Activated CD4-positive, alpha-beta memory T cell treated with anti-CD3 and anti-CD28 coated beads for 36 hours (primary cell): ENCODE data around the gene LIPN. TPM values are rescaled to one million over a fixed set of nuclear protein-coding genes. Genes with fewer than 3 reads are reported as not detected.

ENCODE experiments used
- CTCF ChIA-PET: fragments of 350-600 bp; sonication (Branson Sonifier 250); formaldehyde crosslinking; loops from one replicate; lab custom pipeline; 2021; ENCODE audit warnings: antibody characterized with exemption, inconsistent platforms; lab: Charles Lee
- POLR2A ChIA-PET: fragments of 350-600 bp; sonication (Branson Sonifier 250); formaldehyde crosslinking; loops from one replicate; lab custom pipeline; 2021; ENCODE audit warnings: antibody characterized with exemption; lab: Charles Lee
- DNase-seq: peaks from one replicate; pipeline ENCODE4 v3.0.0-alpha.2; 2020
- H3K27ac Mint-ChIP-seq: one replicate; pipeline ENCODE4 v1.8.0; 2021; ENCODE audit warnings: mixed read lengths
- H3K27me3 Mint-ChIP-seq: one replicate; pipeline ENCODE4 v1.8.0; 2021; ENCODE audit warnings: mixed read lengths
- H3K36me3 Mint-ChIP-seq: one replicate; pipeline ENCODE4 v1.8.0; 2021; ENCODE audit warnings: mixed read lengths
- H3K4me1 Mint-ChIP-seq: one replicate; pipeline ENCODE4 v1.8.0; 2021; ENCODE audit warnings: low read depth, mixed read lengths
- H3K4me3 Mint-ChIP-seq: one replicate; pipeline ENCODE4 v1.8.0; 2021; ENCODE audit warnings: mild to moderate bottlenecking, mixed read lengths
- H3K9me3 Mint-ChIP-seq: one replicate; pipeline ENCODE4 v1.8.0; 2021; ENCODE audit warnings: mixed read lengths
- intact Hi-C: fragments of 100-400 bp; cut with micrococcal nuclease; formaldehyde crosslinking; loops from one replicate; pipeline ENCODE4 v1.15.1; 2023
- total RNA-seq, 2 experiments: library from RNA; stranded (reverse); gene quantifications; one replicate each; pipeline ENCODE4 v1.2.3, GENCODE V29; 2021

LIPN gene
- total RNA-seq, 2 experiments from 2014 or later: not detected

- H3K27me3 Mint-ChIP-seq: peaks cover 10% of the 10 kb centered on the region
- intact Hi-C loops: no loop called here
- H3K4me3 Mint-ChIP-seq: no peak overlapping the region
- H3K36me3 Mint-ChIP-seq: no peaks in the 10 kb centered on the region
- H3K4me1 Mint-ChIP-seq: no peaks in the 10 kb centered on the region
- no peak for DNase-seq
- peaks cover 9% of the 10 kb centered on the region for H3K9me3 Mint-ChIP-seq
- no peak overlapping the region for H3K27ac Mint-ChIP-seq
- POLR2A ChIA-PET: no interaction called here
- CTCF ChIA-PET: interaction anchor here (1.4 to 1.8 kb wide), 2 partner anchors 65 to 69 kb away, joined by 3 to 5 read pairs; no protein-coding TSS in a partner anchor
Observed at GRCh38 chr10:88745633-88746032, 14.2 kb upstream of the LIPN start.

GRCh38 chr10:88754287-88754686 lies 5.5 kb upstream of the LIPN start:
- ChIA-PET POLR2A (no interaction called here), CTCF (no interaction called here)
- no peak for DNase-seq
- no peak overlapping the region for H3K4me3 Mint-ChIP-seq
- intact Hi-C loops: loop anchor here (2.0 kb wide), 3 partner anchors 29 to 71 kb away; no protein-coding TSS in a partner anchor
- no peak overlapping the region for H3K27ac Mint-ChIP-seq
- no peaks in the 10 kb centered on the region for H3K36me3 Mint-ChIP-seq
- no peaks in the 10 kb centered on the region for H3K9me3 Mint-ChIP-seq
- peaks cover 6% of the 10 kb centered on the region for H3K27me3 Mint-ChIP-seq
- peaks cover 6% of the 10 kb centered on the region for H3K4me1 Mint-ChIP-seq

- Mint-ChIP-seq H3K27ac (peak overlapping the region; percentile 30), H3K9me3 (no peaks in the 10 kb centered on the region), H3K4me3 (no peak overlapping the region), H3K27me3 (peaks cover 6% of the 10 kb centered on the region), H3K4me1 (peaks cover 9% of the 10 kb centered on the region), H3K36me3 (no peaks in the 10 kb centered on the region)
- ChIA-PET CTCF (no interaction called here), POLR2A (interaction anchor here (0.9 kb wide), 1 partner anchor 38 kb away, joined by 3 read pairs; no protein-coding TSS in a partner anchor)
- intact Hi-C loops: loop anchor here (1.0 to 2.0 kb wide), 5 partner anchors 31 to 85 kb away; no protein-coding TSS in a partner anchor
- peak; percentile 27 for DNase-seq
Observed at GRCh38 chr10:88755753-88756152, 4.1 kb upstream of the LIPN start.

GRCh38 chr10:88756660-88757059 lies 3.2 kb upstream of the LIPN start:
- no peak overlapping the region for H3K27ac Mint-ChIP-seq

GRCh38 chr10:88762906-88763305 lies 3.1 kb downstream of the LIPN start:
- Mint-ChIP-seq H3K36me3 (no peaks in the 10 kb centered on the region), H3K9me3 (no peaks in the 10 kb centered on the region), H3K4me1 (peaks cover 8% of the 10 kb centered on the region), H3K27me3 (peaks cover 4% of the 10 kb centered on the region), H3K27ac (no peak overlapping the region), H3K4me3 (no peak overlapping the region)
- POLR2A ChIA-PET: no interaction called here
- CTCF ChIA-PET: interaction anchor here (0.6 kb wide), 2 partner anchors 48 to 460 kb away, joined by 3 to 4 read pairs; no protein-coding TSS in a partner anchor
- DNase-seq: no peak
- intact Hi-C loops: no loop called here

More at GRCh38 chr10:88756660-88757059, 3.2 kb upstream of the LIPN start:
- H3K36me3 Mint-ChIP-seq: no peaks in the 10 kb centered on the region
- ChIA-PET POLR2A (no interaction called here), CTCF (no interaction called here)
- H3K4me1 Mint-ChIP-seq: peaks cover 9% of the 10 kb centered on the region
- intact Hi-C loops: no loop called here
- no peak overlapping the region for H3K4me3 Mint-ChIP-seq
- no peaks in the 10 kb centered on the region for H3K9me3 Mint-ChIP-seq
- H3K27me3 Mint-ChIP-seq: peaks cover 6% of the 10 kb centered on the region
- no peak for DNase-seq

- intact Hi-C loops: no loop called here
- POLR2A ChIA-PET: no interaction called here
- no peak overlapping the region for H3K27ac Mint-ChIP-seq
- H3K27me3 Mint-ChIP-seq: peaks cover 4% of the 10 kb centered on the region
- H3K4me3 Mint-ChIP-seq: no peak overlapping the region
- CTCF ChIA-PET: interaction anchor here (0.6 to 0.7 kb wide), 2 partner anchors 35 to 460 kb away, joined by 3 read pairs; no protein-coding TSS in a partner anchor
- peaks cover 8% of the 10 kb centered on the region for H3K4me1 Mint-ChIP-seq
- H3K36me3 Mint-ChIP-seq: no peaks in the 10 kb centered on the region
- no peaks in the 10 kb centered on the region for H3K9me3 Mint-ChIP-seq
- DNase-seq: no peak
Observed at GRCh38 chr10:88763441-88763840, 3.6 kb downstream of the LIPN start.

GRCh38 chr10:88764110-88764509 lies 4.3 kb downstream of the LIPN start:
- no peak for DNase-seq
- ChIA-PET CTCF (no interaction called here), POLR2A (no interaction called here)
- intact Hi-C loops: no loop called here
- H3K9me3 Mint-ChIP-seq: no peaks in the 10 kb centered on the region
- peaks cover 4% of the 10 kb centered on the region for H3K27me3 Mint-ChIP-seq
- H3K27ac Mint-ChIP-seq: no peak overlapping the region
- H3K4me1 Mint-ChIP-seq: peaks cover 8% of the 10 kb centered on the region
- H3K4me3 Mint-ChIP-seq: no peak overlapping the region
- no peaks in the 10 kb centered on the region for H3K36me3 Mint-ChIP-seq

GRCh38 chr10:88765816-88766215 lies 6.0 kb downstream of the LIPN start:
- H3K27me3 Mint-ChIP-seq: peaks cover 4% of the 10 kb centered on the region
- intact Hi-C loops: no loop called here
- ChIA-PET CTCF (no interaction called here), POLR2A (no interaction called here)
- no peaks in the 10 kb centered on the region for H3K9me3 Mint-ChIP-seq
- no peaks in the 10 kb centered on the region for H3K36me3 Mint-ChIP-seq
- H3K4me3 Mint-ChIP-seq: no peak overlapping the region
- no peak overlapping the region for H3K27ac Mint-ChIP-seq
- peaks cover 5% of the 10 kb centered on the region for H3K4me1 Mint-ChIP-seq
- DNase-seq: no peak

GRCh38 chr10:88769384-88769783 lies 9.6 kb downstream of the LIPN start:
- no peaks in the 10 kb centered on the region for H3K4me1 Mint-ChIP-seq
- peaks cover 3% of the 10 kb centered on the region for H3K36me3 Mint-ChIP-seq
- intact Hi-C loops: no loop called here
- no peak overlapping the region for H3K27ac Mint-ChIP-seq
- no peak overlapping the region for H3K4me3 Mint-ChIP-seq
- CTCF ChIA-PET: no interaction called here
- H3K27me3 Mint-ChIP-seq: peaks cover 4% of the 10 kb centered on the region
- POLR2A ChIA-PET: no interaction called here
- peaks cover 4% of the 10 kb centered on the region for H3K9me3 Mint-ChIP-seq
- DNase-seq: no peak

- peaks cover 9% of the 10 kb centered on the region for H3K27me3 Mint-ChIP-seq
- H3K36me3 Mint-ChIP-seq: no peaks in the 10 kb centered on the region
Observed at GRCh38 chr10:88781206-88781605, 21.4 kb downstream of the LIPN start.

GRCh38 chr10:88782222-88782621 lies 22.4 kb downstream of the LIPN start:
- Mint-ChIP-seq H3K9me3 (no peaks in the 10 kb centered on the region), H3K36me3 (no peaks in the 10 kb centered on the region), H3K27me3 (peaks cover 7% of the 10 kb centered on the region), H3K27ac (no peak overlapping the region), H3K4me1 (no peaks in the 10 kb centered on the region), H3K4me3 (no peak overlapping the region)
- POLR2A ChIA-PET: no interaction called here
- CTCF ChIA-PET: no interaction called here
- intact Hi-C loops: no loop called here
- DNase-seq: no peak

More at GRCh38 chr10:88781206-88781605, 21.4 kb downstream of the LIPN start:
- no peak overlapping the region for H3K27ac Mint-ChIP-seq
- ChIA-PET POLR2A (no interaction called here), CTCF (no interaction called here)
- no peak for DNase-seq
- H3K4me3 Mint-ChIP-seq: no peak overlapping the region
- no peaks in the 10 kb centered on the region for H3K4me1 Mint-ChIP-seq
- H3K9me3 Mint-ChIP-seq: no peaks in the 10 kb centered on the region
- intact Hi-C loops: no loop called here

GRCh38 chr10:88783724-88784123 lies 23.9 kb downstream of the LIPN start:
- no peak for DNase-seq
- H3K27ac Mint-ChIP-seq: no peak overlapping the region
- no peaks in the 10 kb centered on the region for H3K9me3 Mint-ChIP-seq
- CTCF ChIA-PET: no interaction called here
- no peaks in the 10 kb centered on the region for H3K4me1 Mint-ChIP-seq
- no peaks in the 10 kb centered on the region for H3K36me3 Mint-ChIP-seq
- peaks cover 7% of the 10 kb centered on the region for H3K27me3 Mint-ChIP-seq
- H3K4me3 Mint-ChIP-seq: no peak overlapping the region
- POLR2A ChIA-PET: no interaction called here
- intact Hi-C loops: no loop called here

- intact Hi-C loops: no loop called here
- H3K27me3 Mint-ChIP-seq: peaks cover 4% of the 10 kb centered on the region
- H3K27ac Mint-ChIP-seq: no peak overlapping the region
- H3K4me1 Mint-ChIP-seq: no peaks in the 10 kb centered on the region
- H3K9me3 Mint-ChIP-seq: no peaks in the 10 kb centered on the region
- H3K36me3 Mint-ChIP-seq: no peaks in the 10 kb centered on the region
- CTCF ChIA-PET: no interaction called here
- DNase-seq: no peak
- POLR2A ChIA-PET: no interaction called here
- H3K4me3 Mint-ChIP-seq: no peak overlapping the region
Observed at GRCh38 chr10:88786032-88786770, 26.4 kb downstream of the LIPN start.
